HG02884 (cell line): ENCODE results near the gene SORL1.

Source experiments
- ATAC-seq: cut with Tn5 transposase; IDR thresholded peaks from one replicate; pipeline ENCODE4 v1.9.1; 2021; ENCODE audit warnings: mild to moderate bottlenecking, moderate library complexity; ENCODE audit not compliant: unreplicated experiment

SORL1 gene

GRCh38 chr11:121581607-121582006 lies 129.5 kb downstream of the SORL1 start:
- no peak for ATAC-seq

- no peak for ATAC-seq
Measured at GRCh38 chr11:121582296-121582695, 130.2 kb downstream of the SORL1 start.

DNA sequence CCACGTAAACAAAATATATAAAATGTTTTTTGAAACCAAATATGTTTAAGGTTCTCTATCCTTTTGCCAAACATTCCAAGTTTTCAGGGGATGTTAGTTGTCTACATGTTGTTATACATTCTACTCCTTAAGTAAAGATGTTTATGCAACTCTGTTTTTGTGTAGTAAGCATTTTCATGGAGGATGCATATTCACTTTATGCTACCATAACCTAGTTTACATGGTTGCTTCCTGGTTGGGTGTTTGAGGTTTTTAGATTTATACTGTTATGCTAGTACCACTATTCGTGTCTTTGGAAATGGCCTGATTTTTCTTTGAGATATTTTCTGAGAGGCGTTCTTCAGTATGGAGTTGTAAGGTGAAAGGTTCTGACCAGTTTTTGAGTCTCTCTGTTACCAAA lies 131.7 kb downstream of the SORL1 start:
- no peak for ATAC-seq

DNA sequence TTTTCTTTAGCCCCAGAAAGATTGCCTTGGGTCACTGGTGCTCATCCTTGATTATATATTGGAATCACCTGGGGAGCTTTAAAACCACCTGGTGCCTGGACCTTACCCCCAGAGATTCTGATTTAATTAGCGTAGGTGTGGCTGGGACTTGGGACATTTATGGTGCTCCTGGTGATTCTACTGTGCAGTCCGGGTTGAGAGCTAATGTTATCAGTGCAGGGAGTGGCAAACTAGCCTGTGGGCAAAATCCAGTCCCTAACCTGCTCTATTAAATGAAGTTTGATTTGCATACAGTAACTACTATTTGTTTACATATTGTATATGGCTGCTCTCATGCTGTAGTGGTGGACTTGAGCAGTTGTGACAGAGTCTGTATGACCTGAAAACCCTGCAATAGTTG lies 134.6 kb downstream of the SORL1 start:
- ATAC-seq: no peak

- no peak for ATAC-seq
Measured at GRCh38 chr11:121587182-121587581, 135.1 kb downstream of the SORL1 start.

DNA sequence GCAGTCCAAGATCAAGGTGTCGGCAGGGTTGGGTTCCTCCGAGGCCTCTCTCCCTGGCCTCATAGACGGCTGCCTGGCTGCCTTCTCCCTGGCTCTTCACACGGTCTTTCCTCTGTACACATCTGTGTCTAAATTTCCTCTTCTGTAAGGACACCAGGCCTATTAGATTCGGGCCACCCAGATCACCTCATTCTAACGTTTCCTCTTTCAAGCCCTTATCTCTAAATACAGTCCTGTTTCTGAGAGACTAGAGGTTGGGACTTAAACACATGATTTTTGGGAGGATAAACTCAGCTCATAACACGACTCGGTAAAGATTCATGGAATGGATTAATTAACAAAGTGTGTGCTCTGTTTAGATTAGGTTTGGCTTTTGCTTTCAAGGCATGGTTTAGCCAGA lies 136.6 kb downstream of the SORL1 start:
- ATAC-seq: no peak

DNA sequence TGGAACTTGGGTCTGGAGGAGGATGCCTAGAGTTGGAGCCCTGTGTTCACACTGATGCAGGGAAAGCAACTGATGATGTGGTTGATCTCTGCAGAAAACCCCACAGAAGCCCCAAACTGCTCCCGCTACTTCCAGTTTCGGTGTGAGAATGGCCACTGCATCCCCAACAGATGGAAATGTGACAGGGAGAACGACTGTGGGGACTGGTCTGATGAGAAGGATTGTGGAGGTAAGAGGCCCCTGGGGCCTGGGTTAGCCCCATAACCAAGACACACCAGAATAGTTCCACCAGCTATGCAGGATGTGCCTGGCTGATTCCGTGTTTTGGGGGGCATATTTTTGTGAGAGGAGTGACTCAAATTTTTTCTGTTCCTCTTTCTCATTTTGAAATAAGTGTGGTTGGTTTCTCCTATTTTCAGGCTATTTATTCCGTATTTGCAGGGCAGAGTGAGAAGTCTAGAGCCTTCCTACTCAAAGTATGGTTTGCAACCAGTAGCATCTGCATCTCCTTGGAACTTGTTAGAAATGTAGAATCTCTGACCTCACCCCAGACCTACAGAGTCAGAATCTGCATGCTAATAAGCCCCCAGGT lies 137.9 kb downstream of the SORL1 start:
- peak; percentile 73 for ATAC-seq

- ATAC-seq: no peak
Measured at GRCh38 chr11:121590772-121591404, 138.8 kb downstream of the SORL1 start.

DNA sequence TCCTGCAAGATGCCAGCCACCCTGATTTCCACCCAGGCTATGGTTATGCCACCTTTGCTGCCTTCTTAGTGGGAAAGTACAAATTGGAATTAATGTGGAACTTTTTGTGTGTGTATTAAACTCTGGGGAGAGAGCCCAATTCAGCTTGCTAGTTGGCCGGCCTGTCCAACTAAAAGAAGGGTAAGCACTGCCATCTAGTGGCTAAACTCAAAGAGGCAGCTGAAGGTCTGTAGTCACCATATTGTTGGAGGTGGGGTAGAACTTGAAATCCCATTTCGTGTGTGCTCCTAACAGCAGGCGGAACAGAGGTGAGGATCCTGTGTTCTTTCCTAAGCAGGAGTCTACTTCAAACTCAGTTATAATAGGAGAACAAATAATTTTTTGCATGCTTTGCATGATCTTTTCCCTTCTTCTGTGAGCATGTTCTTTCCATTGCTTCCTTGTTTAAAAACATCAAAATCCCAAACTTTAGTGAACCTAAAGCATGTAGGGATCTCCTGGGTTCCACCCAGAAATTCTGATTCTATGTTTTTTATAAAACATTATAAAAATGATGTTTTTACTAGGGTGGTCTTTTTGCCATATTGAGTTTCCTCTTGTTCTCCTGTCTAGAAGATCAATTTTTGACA lies 139.4 kb downstream of the SORL1 start:
- ATAC-seq: no peak

GRCh38 chr11:121592708-121593107 lies 140.6 kb downstream of the SORL1 start:
- no peak for ATAC-seq

GRCh38 chr11:121595717-121596161 lies 143.6 kb downstream of the SORL1 start:
- no peak for ATAC-seq

GRCh38 chr11:121596195-121597155 lies 144.4 kb downstream of the SORL1 start:
- ATAC-seq: no peak

DNA sequence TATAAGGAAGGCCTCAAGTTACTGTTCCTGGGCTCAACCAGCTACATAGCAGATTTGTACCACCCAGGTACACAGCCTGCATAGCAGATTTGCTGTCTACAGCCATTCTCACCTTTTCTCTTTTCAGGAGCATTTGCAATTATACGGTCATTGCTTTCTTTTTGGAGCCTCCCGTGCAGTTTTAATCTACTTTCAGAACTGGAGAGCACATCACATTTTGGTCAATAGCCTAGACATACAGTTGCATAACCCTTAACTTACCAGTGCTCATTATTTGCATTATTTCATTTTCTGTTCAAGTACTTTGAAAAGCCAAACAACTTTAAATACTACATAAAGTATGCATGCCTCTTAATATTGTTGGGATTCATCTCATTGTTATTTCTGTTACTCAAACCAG lies 151.2 kb downstream of the SORL1 start:
- ATAC-seq: no peak

- no peak for ATAC-seq
Measured at GRCh38 chr11:121604152-121604551, 152.0 kb downstream of the SORL1 start.

DNA sequence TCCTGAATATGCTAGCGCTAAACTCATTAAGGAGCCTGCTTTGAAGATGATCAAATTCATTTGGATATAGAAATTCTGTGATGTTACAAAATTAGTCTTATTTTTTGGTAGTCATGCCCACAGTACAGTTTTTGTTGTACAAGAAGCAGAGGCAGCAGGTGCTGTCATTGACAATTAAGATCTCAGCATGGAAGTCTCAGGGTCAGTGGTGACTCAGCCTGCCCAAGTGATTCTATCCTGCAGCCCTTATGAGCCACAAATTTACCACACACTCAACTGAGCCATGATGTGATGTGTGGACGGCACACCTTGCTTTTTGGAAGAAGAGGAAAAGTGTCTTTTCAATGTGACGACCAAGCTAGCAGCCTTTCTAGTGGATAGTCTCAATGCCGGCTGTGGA lies 154.2 kb downstream of the SORL1 start:
- ATAC-seq: no peak

DNA sequence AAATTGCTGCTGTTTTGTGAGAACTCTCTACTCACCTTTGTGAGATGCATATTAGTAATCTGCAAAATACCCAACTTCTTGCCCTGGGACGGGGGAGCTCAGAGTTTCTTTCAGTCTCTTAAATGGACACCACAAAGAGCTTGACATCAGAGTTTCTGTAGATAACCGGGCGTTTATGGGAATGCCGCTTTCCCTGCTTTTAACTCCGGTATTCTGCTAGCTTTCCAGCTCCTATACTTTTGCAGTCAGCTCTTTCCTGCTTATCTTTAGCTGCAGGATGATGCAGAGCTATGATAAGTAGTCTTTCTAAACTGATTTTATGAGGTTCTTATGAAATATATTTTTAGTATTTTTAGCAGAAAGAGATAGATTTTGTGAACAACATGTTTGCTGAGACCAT lies 155.2 kb downstream of the SORL1 start:
- ATAC-seq: no peak

DNA sequence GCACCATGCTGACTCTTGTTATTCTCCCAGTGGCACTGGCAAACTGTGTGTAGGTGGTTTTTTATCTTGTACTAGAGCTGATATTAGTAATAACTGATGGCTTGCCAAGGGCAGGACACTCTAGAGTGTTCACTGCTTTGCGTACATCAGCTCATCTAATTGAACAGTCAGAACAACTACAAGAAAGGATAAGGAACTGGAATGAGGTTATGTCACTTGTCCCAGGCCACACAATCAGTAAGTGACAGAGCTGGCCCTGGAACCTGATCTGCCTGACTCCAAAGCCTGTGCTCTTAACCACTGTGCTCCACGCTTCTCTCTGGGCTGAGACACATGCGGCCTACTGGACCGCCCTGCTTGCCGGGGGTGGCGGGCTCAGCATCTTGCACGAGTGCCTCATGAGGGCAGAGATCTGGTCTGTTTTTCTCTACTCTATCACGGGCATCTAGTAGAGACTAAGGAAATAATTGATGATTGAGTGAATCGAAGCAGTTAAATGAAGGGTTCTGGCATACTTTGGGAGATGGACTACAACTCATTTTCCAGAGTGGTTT lies 156.5 kb downstream of the SORL1 start:
- ATAC-seq: no peak

GRCh38 chr11:121610706-121611105 lies 158.6 kb downstream of the SORL1 start:
- ATAC-seq: no peak

- ATAC-seq: no peak
Measured at GRCh38 chr11:121611242-121611641, 159.1 kb downstream of the SORL1 start.

DNA sequence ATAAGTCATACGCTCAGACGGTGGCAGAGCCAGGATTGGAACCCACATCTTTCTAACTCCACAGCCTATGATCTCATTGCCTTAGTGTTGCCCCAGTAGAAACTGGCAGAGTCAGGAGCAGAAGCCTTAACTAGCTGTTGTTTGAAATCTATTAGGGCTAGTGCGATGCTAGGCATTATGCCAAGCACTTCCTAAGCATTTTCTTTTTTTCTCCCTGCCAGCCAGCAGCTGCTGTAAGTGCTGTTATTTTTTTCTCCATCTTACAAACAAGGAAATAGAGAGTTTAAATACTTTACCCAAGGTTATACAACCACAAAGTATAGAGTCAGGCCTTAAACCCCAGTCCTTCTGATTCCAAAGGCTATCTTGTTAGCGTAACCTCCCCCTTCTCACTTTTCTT lies 161.6 kb downstream of the SORL1 start:
- no peak for ATAC-seq

DNA sequence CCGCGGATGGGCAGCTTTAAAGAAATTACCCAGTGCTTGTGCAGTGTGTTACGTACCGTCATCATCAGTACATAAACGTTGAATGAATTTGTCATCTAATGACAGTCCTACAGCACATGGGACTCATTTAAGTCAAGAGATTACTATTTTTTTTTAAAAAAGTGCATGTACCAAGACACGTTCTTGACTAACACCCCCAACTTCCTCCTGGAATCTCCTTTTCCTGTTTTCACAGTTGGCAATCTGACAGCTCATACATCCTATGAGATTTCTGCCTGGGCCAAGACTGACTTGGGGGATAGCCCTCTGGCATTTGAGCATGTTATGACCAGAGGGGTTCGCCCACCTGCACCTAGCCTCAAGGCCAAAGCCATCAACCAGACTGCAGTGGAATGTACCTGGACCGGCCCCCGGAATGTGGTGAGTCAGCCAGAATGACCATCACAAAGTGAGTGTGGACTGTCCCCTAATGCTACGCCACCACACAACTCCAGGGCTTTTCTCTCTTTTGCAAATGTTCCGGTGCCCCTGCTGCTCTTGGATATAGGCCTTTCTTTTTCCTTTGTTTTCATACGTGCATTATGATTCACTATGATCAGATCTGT lies 162.6 kb downstream of the SORL1 start:
- ATAC-seq: no peak
